ENCODE measurements around the gene SH3TC1. TPM values are rescaled to one million over a fixed set of nuclear protein-coding genes. Genes with fewer than 3 reads are reported as not detected.

SH3TC1 gene
- total RNA-seq, 1 experiment from 2014 or later, result 22.6 TPM

GRCh38 chr4:8213121-8213520 is 14.0 kb downstream of the SH3TC1 start:
- DNase-seq (ENCODE audit: low spot score), result no peak

GRCh38 chr4:8214136-8214535 is 15.0 kb downstream of the SH3TC1 start:
- DNase-seq (ENCODE audit: low spot score), result no peak

- DNase-seq (ENCODE audit: low spot score), result no peak
Observed at GRCh38 chr4:8215001-8215427, 15.9 kb downstream of the SH3TC1 start.

- no peak for DNase-seq (ENCODE audit: low spot score)
Observed at GRCh38 chr4:8215641-8216442, 16.8 kb downstream of the SH3TC1 start.

- no peak for DNase-seq (ENCODE audit: low spot score)
Observed at GRCh38 chr4:8216443-8217245, 17.6 kb downstream of the SH3TC1 start.

GRCh38 chr4:8217246-8217511 is 18.1 kb downstream of the SH3TC1 start:
- no peak for DNase-seq (ENCODE audit: low spot score)

GRCh38 chr4:8217871-8218270 is 18.8 kb downstream of the SH3TC1 start:
- no peak for DNase-seq (ENCODE audit: low spot score)

GRCh38 chr4:8218371-8219031 is 19.4 kb downstream of the SH3TC1 start:
- no peak for DNase-seq (ENCODE audit: low spot score)

- DNase-seq (ENCODE audit: low spot score), result no peak
Observed at GRCh38 chr4:8219236-8219635, 20.1 kb downstream of the SH3TC1 start.

- DNase-seq (ENCODE audit: low spot score), result no peak
Observed at GRCh38 chr4:8220661-8221450, 21.8 kb downstream of the SH3TC1 start.

- DNase-seq (ENCODE audit: low spot score), result no peak
Observed at GRCh38 chr4:8221476-8221875, 22.4 kb downstream of the SH3TC1 start.

- DNase-seq (ENCODE audit: low spot score), result no peak
Observed at GRCh38 chr4:8221985-8222384, 22.9 kb downstream of the SH3TC1 start.

- no peak for DNase-seq (ENCODE audit: low spot score)
Observed at GRCh38 chr4:8222609-8223388, 23.7 kb downstream of the SH3TC1 start.

- no peak for DNase-seq (ENCODE audit: low spot score)
Observed at GRCh38 chr4:8224267-8224974, 25.3 kb downstream of the SH3TC1 start.

GRCh38 chr4:8224975-8225625 is 26.0 kb downstream of the SH3TC1 start:
- no peak for DNase-seq (ENCODE audit: low spot score)

GRCh38 chr4:8225706-8226443 is 26.8 kb downstream of the SH3TC1 start:
- no peak for DNase-seq (ENCODE audit: low spot score)

- no peak for DNase-seq (ENCODE audit: low spot score)
Observed at GRCh38 chr4:8227201-8227770, 28.2 kb downstream of the SH3TC1 start.

- no peak for DNase-seq (ENCODE audit: low spot score)
Observed at GRCh38 chr4:8227771-8228318, 28.8 kb downstream of the SH3TC1 start.
